Muscle layer of duodenum (tissue), 2 donors: ENCODE results near the gene CLRN1.

Experiments used
- H3K27ac ChIP-seq: one replicate; pipeline ENCODE4 v1.7.0; 2013; ENCODE audit warnings: mild to moderate bottlenecking, low read length
- H3K27me3 ChIP-seq: one replicate; pipeline ENCODE4 v1.7.0; 2013; ENCODE audit warnings: low read depth, mild to moderate bottlenecking, control low read depth, low read length
- H3K36me3 ChIP-seq, 2 donors: one replicate each; pipeline ENCODE4 v1.7.0; 2013; ENCODE audit warnings: low read length in 2 of 2, control low read depth in 1 of 2, mild to moderate bottlenecking in 1 of 2; ENCODE audit not compliant: insufficient read depth in 2 of 2, control insufficient read depth in 1 of 2
- H3K4me1 ChIP-seq, 2 donors: one replicate each; pipeline ENCODE4 v1.7.0; 2013; ENCODE audit warnings: low read length in 2 of 2, mild to moderate bottlenecking in 2 of 2, control low read depth in 1 of 2, moderate library complexity in 1 of 2; ENCODE audit not compliant: insufficient read depth in 2 of 2, control insufficient read depth in 1 of 2
- H3K4me3 ChIP-seq, 2 donors: one replicate each; pipeline ENCODE4 v1.7.0; 2013; ENCODE audit warnings: low read length in 2 of 2, low read depth in 1 of 2, mild to moderate bottlenecking in 1 of 2
- H3K9me3 ChIP-seq, 2 donors: one replicate each; pipeline ENCODE4 v1.7.0; 2013; ENCODE audit warnings: low read length in 2 of 2, control low read depth in 1 of 2, mild to moderate bottlenecking in 1 of 2; ENCODE audit not compliant: control insufficient read depth in 1 of 2
- donor health status: healthy.

CLRN1 gene

DNA sequence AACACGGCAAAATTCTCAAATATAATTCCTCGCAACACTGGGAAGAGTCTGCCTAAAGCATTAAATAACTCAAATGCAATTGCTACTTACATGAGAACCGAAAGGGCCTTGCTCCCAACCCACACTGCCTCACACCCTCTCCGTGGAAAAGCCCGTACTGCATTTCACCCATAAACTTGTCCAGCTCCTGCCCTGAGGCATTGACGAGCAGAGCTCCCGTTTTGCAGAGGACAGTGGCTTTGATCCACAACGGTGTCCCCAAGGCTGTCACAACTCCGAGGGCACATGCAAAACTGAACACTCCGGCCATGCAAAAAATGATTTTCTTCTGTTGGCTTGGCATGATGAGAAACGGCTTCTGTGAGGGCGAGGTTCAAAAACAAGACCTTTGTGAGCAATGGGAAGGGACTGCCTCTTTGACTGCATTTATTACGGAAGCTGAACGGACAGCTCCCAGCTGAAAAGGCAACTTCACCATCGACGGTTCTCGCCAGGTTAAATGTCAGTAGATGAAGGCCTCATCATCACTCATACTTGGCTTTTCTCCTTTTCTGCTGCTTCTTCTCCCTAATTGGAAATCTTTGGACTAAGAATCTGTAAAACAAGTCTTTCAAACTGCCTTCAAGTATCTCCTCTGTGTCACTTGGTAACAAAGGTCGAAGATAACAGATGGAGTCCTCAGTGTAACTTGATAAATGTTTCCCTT, at the start of gene CLRN1:
CLRN1 (minus strand) TSS at position 362 of the 706 bp plus-strand sequence; CDS start at position 343, 19 bp downstream.
- H3K9me3 ChIP-seq, result no peaks in the 10 kb centered on the region
- no peaks in the 10 kb centered on the region for H3K4me1 ChIP-seq
- H3K27ac ChIP-seq, result no peak within 1 kb of the TSS

GRCh38 chr3:151016478-151016795, 43.9 kb upstream of the CLRN1 start:
- no peak overlapping the region for H3K27ac ChIP-seq
- H3K9me3 ChIP-seq, result no peaks in the 10 kb centered on the region
- no peaks in the 10 kb centered on the region for H3K27me3 ChIP-seq
- no peak overlapping the region for H3K4me3 ChIP-seq
- H3K4me1 ChIP-seq, result no peaks in the 10 kb centered on the region
- H3K36me3 ChIP-seq, result no peaks in the 10 kb centered on the region

More for the DNA sequence above, at the start of gene CLRN1:
- H3K27me3 ChIP-seq, result no peaks in the 10 kb centered on the region
- H3K4me3 ChIP-seq, result no peak within 1 kb of the TSS
- H3K36me3 ChIP-seq, result no peaks in the 10 kb centered on the region

GRCh38 chr3:151015767-151016477, 43.4 kb upstream of the CLRN1 start:
- Histone ChIP-seq H3K27me3 (no peaks in the 10 kb centered on the region), H3K9me3 (no peaks in the 10 kb centered on the region), H3K4me1 (no peaks in the 10 kb centered on the region), H3K4me3 (no peak overlapping the region), H3K27ac (no peak overlapping the region), H3K36me3 (no peaks in the 10 kb centered on the region)

DNA sequence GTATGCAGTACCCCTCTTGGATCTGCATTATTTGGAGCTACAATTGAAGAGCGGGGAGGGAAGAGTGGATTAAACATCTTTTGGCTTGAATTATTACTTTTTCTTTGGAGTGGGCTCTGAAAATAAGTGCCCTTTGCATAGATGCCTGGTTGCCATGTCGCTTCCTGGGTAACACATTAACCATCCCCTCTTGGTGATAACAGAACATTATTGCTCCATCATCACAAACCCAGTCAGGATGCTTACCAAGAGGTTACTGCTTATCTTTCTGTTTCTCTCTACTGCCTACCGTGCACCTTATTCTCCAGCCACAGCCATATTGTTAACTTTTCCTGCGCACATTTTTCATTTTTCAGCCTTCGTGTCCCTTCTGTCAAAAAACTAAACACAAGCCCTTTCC, 42.7 kb upstream of the CLRN1 start:
- Histone ChIP-seq H3K36me3 (no peaks in the 10 kb centered on the region), H3K9me3 (no peaks in the 10 kb centered on the region), H3K4me1 (no peaks in the 10 kb centered on the region), H3K27ac (no peak overlapping the region), H3K4me3 (no peak overlapping the region), H3K27me3 (no peaks in the 10 kb centered on the region)

- Histone ChIP-seq H3K9me3 (no peaks in the 10 kb centered on the region), H3K4me3 (no peak overlapping the region), H3K27me3 (no peaks in the 10 kb centered on the region), H3K27ac (no peak overlapping the region), H3K4me1 (no peaks in the 10 kb centered on the region), H3K36me3 (no peaks in the 10 kb centered on the region)
Observed at GRCh38 chr3:151014501-151015018, 42.0 kb upstream of the CLRN1 start.

- Histone ChIP-seq H3K27ac (no peak overlapping the region), H3K27me3 (no peaks in the 10 kb centered on the region), H3K36me3 (no peaks in the 10 kb centered on the region), H3K9me3 (no peaks in the 10 kb centered on the region), H3K4me3 (no peak overlapping the region), H3K4me1 (no peaks in the 10 kb centered on the region)
Observed at GRCh38 chr3:151012753-151013152, 40.2 kb upstream of the CLRN1 start.

- Histone ChIP-seq H3K9me3 (no peaks in the 10 kb centered on the region), H3K27me3 (no peaks in the 10 kb centered on the region), H3K27ac (no peak overlapping the region), H3K36me3 (no peaks in the 10 kb centered on the region), H3K4me3 (no peak overlapping the region), H3K4me1 (no peaks in the 10 kb centered on the region)
Observed at GRCh38 chr3:151011427-151011826, 38.9 kb upstream of the CLRN1 start.

GRCh38 chr3:151009981-151010380, 37.5 kb upstream of the CLRN1 start:
- H3K4me3 ChIP-seq, result no peak overlapping the region
- no peaks in the 10 kb centered on the region for H3K4me1 ChIP-seq
- no peaks in the 10 kb centered on the region for H3K36me3 ChIP-seq
- H3K9me3 ChIP-seq, result no peaks in the 10 kb centered on the region
- H3K27ac ChIP-seq, result no peak overlapping the region
- H3K27me3 ChIP-seq, result no peaks in the 10 kb centered on the region

DNA sequence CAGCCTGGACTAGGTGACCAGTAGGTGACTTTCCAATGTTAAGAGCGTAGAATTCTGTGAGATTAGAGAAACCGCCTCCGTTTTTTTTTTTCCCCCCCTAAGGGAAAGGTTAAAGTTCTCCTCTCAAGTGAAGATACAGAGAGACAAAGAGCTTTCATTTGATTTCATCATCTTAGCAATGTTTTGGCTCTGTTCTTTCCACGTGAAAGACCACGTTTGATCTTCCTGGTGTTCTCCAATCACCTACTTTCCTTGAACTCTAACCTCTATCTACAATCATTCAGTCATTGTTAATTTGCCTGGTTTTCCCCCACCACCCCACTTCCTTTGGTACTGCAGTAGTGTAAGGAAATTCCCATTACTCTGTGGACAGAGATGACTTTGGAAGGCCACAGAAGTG, 36.9 kb upstream of the CLRN1 start:
- Histone ChIP-seq H3K27me3 (no peaks in the 10 kb centered on the region), H3K27ac (no peak overlapping the region), H3K36me3 (no peaks in the 10 kb centered on the region), H3K4me1 (no peaks in the 10 kb centered on the region), H3K4me3 (no peak overlapping the region), H3K9me3 (no peaks in the 10 kb centered on the region)

GRCh38 chr3:151008699-151009098, 36.2 kb upstream of the CLRN1 start:
- no peak overlapping the region for H3K4me3 ChIP-seq
- no peaks in the 10 kb centered on the region for H3K9me3 ChIP-seq
- no peak overlapping the region for H3K27ac ChIP-seq
- H3K4me1 ChIP-seq, result no peaks in the 10 kb centered on the region
- H3K27me3 ChIP-seq, result no peaks in the 10 kb centered on the region
- H3K36me3 ChIP-seq, result no peaks in the 10 kb centered on the region

DNA sequence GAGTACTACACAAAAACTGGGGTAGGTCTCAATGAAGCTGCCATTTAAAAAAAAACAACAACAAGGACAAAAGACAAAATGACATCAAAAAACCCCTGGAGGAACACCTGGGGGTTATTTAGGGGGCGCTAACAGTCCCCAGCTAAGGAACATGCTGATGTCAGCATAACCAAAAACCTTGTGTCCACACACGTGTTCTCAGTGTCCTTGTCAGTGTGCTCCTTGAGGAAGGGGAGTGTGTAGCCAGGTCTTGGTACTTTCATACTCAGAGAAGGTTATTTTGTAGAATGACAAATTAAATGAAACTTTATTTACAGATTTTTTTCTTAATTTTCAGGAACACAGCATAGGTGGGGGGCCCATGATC, 31.2 kb upstream of the CLRN1 start:
- H3K9me3 ChIP-seq, result no peaks in the 10 kb centered on the region
- no peaks in the 10 kb centered on the region for H3K27me3 ChIP-seq
- H3K4me3 ChIP-seq, result no peak overlapping the region
- H3K36me3 ChIP-seq, result no peaks in the 10 kb centered on the region
- no peaks in the 10 kb centered on the region for H3K4me1 ChIP-seq
- H3K27ac ChIP-seq, result no peak overlapping the region
